Esophagus squamous epithelium (tissue), 5 donors: ENCODE measurements around the gene CERT1. TPM values are rescaled to one million over a fixed set of nuclear protein-coding genes. Genes with fewer than 3 reads are reported as not detected.

Experiments used
- DNase-seq: peaks from one replicate; lab custom pipeline; 2025; lab: John Stamatoyannopoulos, UW
- H3K27ac ChIP-seq, 4 donors: fragments of 200-600 bp; sonication (generic); one replicate each; pipeline ENCODE4 v1.5.1; 2016 to 2019; ENCODE audit warnings: mild to moderate bottlenecking in 1 of 4
- H3K27me3 ChIP-seq, 4 donors: fragments of 200-600 bp; sonication (generic); 1 replicate in 3 of 4; 2 replicates in 1 of 4; pipeline versions ENCODE4 v1.5.1 to v1.6.0; 2017 to 2021; ENCODE audit warnings: antibody characterized with exemption in 1 of 4
- H3K36me3 ChIP-seq, 3 donors: fragments of 200-600 bp; sonication (generic); one replicate each; pipeline ENCODE4 v1.5.1; 2016 to 2019
- H3K4me1 ChIP-seq, 3 donors: fragments of 200-600 bp; sonication (generic); one replicate each; pipeline ENCODE4 v1.5.1; 2017 to 2019
- H3K4me3 ChIP-seq, 4 donors: fragments of 200-600 bp; sonication (generic); 1 replicate in 3 of 4; 2 replicates in 1 of 4; pipeline ENCODE4 v1.5.1; 2016 to 2019; ENCODE audit warnings: mild to moderate bottlenecking in 2 of 4, moderate library complexity in 1 of 4
- H3K9me3 ChIP-seq, 3 donors: fragments of 200-600 bp; sonication (generic); one replicate each; pipeline ENCODE4 v1.5.1; 2016 to 2019
- CTCF ChIP-seq, 6 experiments: fragments of 450-650 bp in 4 of 6; fragments of 200-600 bp in 2 of 6; sonication (generic) in 2 of 6; IDR thresholded peaks; one replicate each; pipeline ENCODE4 v1.5.1; 2016 to 2019; ENCODE audit warnings: antibody characterized with exemption in 6 of 6, mild to moderate bottlenecking in 4 of 6, moderate library complexity in 4 of 6
- POLR2A ChIP-seq, 4 donors: fragments of 450-650 bp; IDR thresholded peaks; one replicate each; pipeline ENCODE4 v1.6.1; 2017; ENCODE audit warnings: antibody characterized with exemption in 4 of 4, mild to moderate bottlenecking in 4 of 4, moderate library complexity in 3 of 4
- WGBS, 2 donors: methylation state at CpG; one replicate each; pipeline ENCODE4 v1.1.5; 2018; 5-methylcytosine and 5-hydroxymethylcytosine counted together
- intact Hi-C: fragments of 100-400 bp; cut with DNase I; formaldehyde crosslinking; loops from one replicate; pipeline ENCODE4 v1.15.0; 2022
- total RNA-seq, 4 donors: library from RNA; depleted of rRNA; stranded (reverse); fragments of >200 nt; gene quantifications; one replicate each; pipeline ENCODE4 v1.1.0, GENCODE V29; 2016
- donor health status: DM: yes; HTN: yes; CAD: no.

The CERT1 gene
- total RNA-seq, 4 donors from 2014 or later: 19.8 to 29.9 (median 24.4) TPM

GRCh38 chr5:75471193-75471592 is 40.2 kb downstream of the CERT1 start:
- no peak for DNase-seq
- intact Hi-C loops: no loop called here
- H3K27ac ChIP-seq: no peak overlapping the region
- 94 to 98% methylated on average over 2 of the region's 2 CpGs for WGBS, 2 donors
- peaks cover 0 to 2% (median 0%) of the 10 kb centered on the region in 3 donors for H3K4me1 ChIP-seq
- no peaks in the 10 kb centered on the region for H3K27me3 ChIP-seq
- H3K9me3 ChIP-seq: peaks cover 0 to 29% (median 16%) of the 10 kb centered on the region in 3 donors
- no peaks in the 10 kb centered on the region for H3K36me3 ChIP-seq
- no peak for TF ChIP-seq POLR2A (IDR thresholded peaks at IDR 0.05)
- no peak overlapping the region for H3K4me3 ChIP-seq

- no peaks in the 10 kb centered on the region for H3K27me3 ChIP-seq
- no peak overlapping the region for H3K4me3 ChIP-seq
- H3K36me3 ChIP-seq: no peaks in the 10 kb centered on the region
- TF ChIP-seq POLR2A (IDR thresholded peaks at IDR 0.05): no peak
- H3K9me3 ChIP-seq: peaks cover 0 to 29% (median 16%) of the 10 kb centered on the region in 3 donors
- peaks cover 2 to 23% (median 5%) of the 10 kb centered on the region in 3 donors for H3K4me1 ChIP-seq
- DNase-seq: no peak
- H3K27ac ChIP-seq: no peak overlapping the region
- intact Hi-C loops: no loop called here
- WGBS, 2 donors: 95 to 100% methylated on average over 1 of the region's 1 CpG
Observed at GRCh38 chr5:75469017-75469416, 42.4 kb downstream of the CERT1 start.

GRCh38 chr5:75468593-75468992 is 42.8 kb downstream of the CERT1 start:
- TF ChIP-seq POLR2A (IDR thresholded peaks at IDR 0.05) (no peak), CTCF (IDR thresholded peaks at IDR 0.05) (no peak)
- no peaks in the 10 kb centered on the region for H3K27me3 ChIP-seq
- no peak overlapping the region for H3K27ac ChIP-seq
- peaks cover 0 to 29% (median 16%) of the 10 kb centered on the region in 3 donors for H3K9me3 ChIP-seq
- intact Hi-C loops: no loop called here
- WGBS, 2 donors: 100% methylated on average over 2 of the region's 2 CpGs
- no peak for DNase-seq
- peaks cover 2 to 27% (median 5%) of the 10 kb centered on the region in 3 donors for H3K4me1 ChIP-seq
- H3K36me3 ChIP-seq: no peaks in the 10 kb centered on the region
- H3K4me3 ChIP-seq: no peak overlapping the region

- WGBS, 2 donors: 93% methylated on average over 6 of the region's 6 CpGs
- peaks cover 5 to 40% (median 7%) of the 10 kb centered on the region in 3 donors for H3K4me1 ChIP-seq
- intact Hi-C loops: no loop called here
- H3K36me3 ChIP-seq: no peaks in the 10 kb centered on the region
- DNase-seq: no peak
- peaks cover 0 to 29% (median 16%) of the 10 kb centered on the region in 3 donors for H3K9me3 ChIP-seq
- H3K27ac ChIP-seq: no peak overlapping the region
- H3K4me3 ChIP-seq: no peak overlapping the region
- TF ChIP-seq POLR2A (IDR thresholded peaks at IDR 0.05) (no peak), CTCF (IDR thresholded peaks at IDR 0.05) (no peak)
- no peaks in the 10 kb centered on the region for H3K27me3 ChIP-seq
Observed at GRCh38 chr5:75466006-75466716, 45.3 kb downstream of the CERT1 start.

GRCh38 chr5:75465480-75465879 is 45.9 kb downstream of the CERT1 start:
- Histone ChIP-seq H3K9me3 (peaks cover 0 to 26% (median 16%) of the 10 kb centered on the region in 3 donors), H3K4me1 (peaks cover 5 to 47% (median 10%) of the 10 kb centered on the region in 3 donors), H3K4me3 (no peak overlapping the region), H3K36me3 (no peaks in the 10 kb centered on the region), H3K27ac (no peak overlapping the region), H3K27me3 (no peaks in the 10 kb centered on the region)
- no peak for TF ChIP-seq CTCF (IDR thresholded peaks at IDR 0.05)
- DNase-seq: no peak
- intact Hi-C loops: no loop called here
- WGBS, 2 donors: 89 to 100% methylated on average over 1 of the region's 1 CpG

GRCh38 chr5:75463726-75464125 is 47.7 kb downstream of the CERT1 start:
- H3K4me1 ChIP-seq: peaks cover 5 to 58% (median 10%) of the 10 kb centered on the region in 3 donors
- TF ChIP-seq CTCF (IDR thresholded peaks at IDR 0.05) (no peak), POLR2A (IDR thresholded peaks at IDR 0.05) (no peak)
- peak overlapping the region in 2 of 4 donors; percentile 31 to 38 for H3K27ac ChIP-seq
- 87 to 89% methylated on average over 2 of the region's 2 CpGs for WGBS, 2 donors
- peaks cover 0 to 13% (median 6%) of the 10 kb centered on the region in 3 donors for H3K9me3 ChIP-seq
- no peaks in the 10 kb centered on the region for H3K27me3 ChIP-seq
- intact Hi-C loops: no loop called here
- DNase-seq: no peak
- H3K4me3 ChIP-seq: no peak overlapping the region
- H3K36me3 ChIP-seq: no peaks in the 10 kb centered on the region
